Natural killer cell (primary cell): ENCODE data around the gene CDH24. TPM values are rescaled to one million over a fixed set of nuclear protein-coding genes. Genes with fewer than 3 reads are reported as not detected.

Source experiments
- ATAC-seq, 3 donors: fragments of 150-1000 bp in 2 of 3; fragments of 200-7000 bp in 1 of 3; cut with Tn5 transposase; 1 replicate in 1 of 3; 2 replicates in 2 of 3; pipeline ENCODE4 v1.10.0; 2021; ENCODE audit warnings: mild to moderate bottlenecking in 2 of 3, moderate library complexity in 2 of 3
- DNase-seq, 2 donors: peaks; one replicate each; pipeline versions ENCODE4 v3.0.0 to v3.0.0-alpha.2; 2013 to 2021; ENCODE audit warnings: mixed read lengths in 1 of 2
- H3K27ac ChIP-seq: one replicate; pipeline ENCODE4 v1.5.1; 2013; ENCODE audit warnings: mild to moderate bottlenecking, low read length
- H3K27me3 ChIP-seq: one replicate; pipeline ENCODE4 v1.6.1; 2013; ENCODE audit warnings: low read length; ENCODE audit not compliant: control insufficient read depth, insufficient read depth
- H3K36me3 ChIP-seq: one replicate; pipeline ENCODE4 v1.6.1; 2013; ENCODE audit warnings: low read length; ENCODE audit not compliant: control insufficient read depth, insufficient read depth
- H3K4me1 ChIP-seq: one replicate; pipeline ENCODE4 v1.6.1; 2013; ENCODE audit warnings: low read length; ENCODE audit not compliant: control insufficient read depth, insufficient read depth
- H3K4me3 ChIP-seq: one replicate; pipeline ENCODE4 v1.5.1; 2013; ENCODE audit warnings: low read length
- H3K9me3 ChIP-seq: one replicate; pipeline ENCODE4 v1.6.1; 2013; ENCODE audit warnings: low read length; ENCODE audit not compliant: control insufficient read depth, insufficient read depth
- H3K27ac Mint-ChIP-seq, 2 donors: one replicate each; pipeline ENCODE4 v1.8.0; 2022; ENCODE audit warnings: mild to moderate bottlenecking in 2 of 2, mixed read lengths in 2 of 2, moderate library complexity in 1 of 2
- H3K27me3 Mint-ChIP-seq, 2 donors: one replicate each; pipeline ENCODE4 v1.8.0; 2022; ENCODE audit warnings: low read depth in 2 of 2, mixed read lengths in 2 of 2
- H3K36me3 Mint-ChIP-seq: one replicate; pipeline ENCODE4 v1.8.0; 2022; ENCODE audit warnings: mixed read lengths
- H3K4me1 Mint-ChIP-seq, 2 donors: one replicate each; pipeline ENCODE4 v1.8.0; 2022; ENCODE audit warnings: mixed read lengths in 2 of 2
- H3K4me3 Mint-ChIP-seq: one replicate; pipeline ENCODE4 v1.8.0; 2022; ENCODE audit warnings: mild to moderate bottlenecking, moderate library complexity, mixed read lengths
- H3K9me3 Mint-ChIP-seq, 2 donors: one replicate each; pipeline ENCODE4 v1.8.0; 2022; ENCODE audit warnings: mixed read lengths in 2 of 2
- WGBS: methylation state at CpG from one replicate; pipeline ENCODE4 v1.1.7; 2013; ENCODE audit warnings: missing lambda C conversion rate; ENCODE audit not compliant: insufficient coverage; 5-methylcytosine and 5-hydroxymethylcytosine counted together
- intact Hi-C: fragments of 100-400 bp; cut with micrococcal nuclease; formaldehyde crosslinking; loops from one replicate; pipeline ENCODE4 v1.14.2; 2022
- total RNA-seq, 4 donors: library from RNA; stranded (reverse); fragments of 120-200 nt in 1 of 4; gene quantifications; one replicate each; pipeline versions ENCODE4 v1.2.3 to v1.2.4, GENCODE V29; 2013 to 2022
- TF ChIP-seq, protein P1 (sequence below): fragments of 200-600 bp; IDR thresholded peaks from one replicate; pipeline ENCODE4 v1.8.0; 2022; ENCODE audit warnings: antibody characterized with exemption

Gene CDH24
- total RNA-seq, 3 donors from 2014 or later (not counting 1 experiment from before 2014, with no cell fraction given): 1.9 to 4.9 (median 2.8) TPM

GRCh38 chr14:23033251-23033727 lies 24.0 kb downstream of the CDH24 start:
- H3K9me3 Mint-ChIP-seq: no peaks in the 10 kb centered on the region
- DNase-seq: no peak
- TF ChIP-seq, protein P1, sequence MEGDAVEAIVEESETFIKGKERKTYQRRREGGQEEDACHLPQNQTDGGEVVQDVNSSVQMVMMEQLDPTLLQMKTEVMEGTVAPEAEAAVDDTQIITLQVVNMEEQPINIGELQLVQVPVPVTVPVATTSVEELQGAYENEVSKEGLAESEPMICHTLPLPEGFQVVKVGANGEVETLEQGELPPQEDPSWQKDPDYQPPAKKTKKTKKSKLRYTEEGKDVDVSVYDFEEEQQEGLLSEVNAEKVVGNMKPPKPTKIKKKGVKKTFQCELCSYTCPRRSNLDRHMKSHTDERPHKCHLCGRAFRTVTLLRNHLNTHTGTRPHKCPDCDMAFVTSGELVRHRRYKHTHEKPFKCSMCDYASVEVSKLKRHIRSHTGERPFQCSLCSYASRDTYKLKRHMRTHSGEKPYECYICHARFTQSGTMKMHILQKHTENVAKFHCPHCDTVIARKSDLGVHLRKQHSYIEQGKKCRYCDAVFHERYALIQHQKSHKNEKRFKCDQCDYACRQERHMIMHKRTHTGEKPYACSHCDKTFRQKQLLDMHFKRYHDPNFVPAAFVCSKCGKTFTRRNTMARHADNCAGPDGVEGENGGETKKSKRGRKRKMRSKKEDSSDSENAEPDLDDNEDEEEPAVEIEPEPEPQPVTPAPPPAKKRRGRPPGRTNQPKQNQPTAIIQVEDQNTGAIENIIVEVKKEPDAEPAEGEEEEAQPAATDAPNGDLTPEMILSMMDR: no peak
- H3K27ac Mint-ChIP-seq: peak overlapping the region; percentile 98 to 100
- peaks cover 9% of the 10 kb centered on the region for H3K36me3 Mint-ChIP-seq
- peaks cover 37 to 44% of the 10 kb centered on the region in 2 donors for H3K4me1 Mint-ChIP-seq
- Histone ChIP-seq H3K27ac (no peak overlapping the region), H3K4me3 (no peak overlapping the region), H3K27me3 (no peaks in the 10 kb centered on the region), H3K36me3 (peaks cover 22% of the 10 kb centered on the region), H3K9me3 (no peaks in the 10 kb centered on the region), H3K4me1 (peaks cover 18% of the 10 kb centered on the region)
- H3K27me3 Mint-ChIP-seq: no peaks in the 10 kb centered on the region
- ATAC-seq: no peak
- 92% methylated on average over 10 of the region's 10 CpGs for WGBS
- intact Hi-C loops: no loop called here
- peak overlapping the region; percentile 90 for H3K4me3 Mint-ChIP-seq

DNA sequence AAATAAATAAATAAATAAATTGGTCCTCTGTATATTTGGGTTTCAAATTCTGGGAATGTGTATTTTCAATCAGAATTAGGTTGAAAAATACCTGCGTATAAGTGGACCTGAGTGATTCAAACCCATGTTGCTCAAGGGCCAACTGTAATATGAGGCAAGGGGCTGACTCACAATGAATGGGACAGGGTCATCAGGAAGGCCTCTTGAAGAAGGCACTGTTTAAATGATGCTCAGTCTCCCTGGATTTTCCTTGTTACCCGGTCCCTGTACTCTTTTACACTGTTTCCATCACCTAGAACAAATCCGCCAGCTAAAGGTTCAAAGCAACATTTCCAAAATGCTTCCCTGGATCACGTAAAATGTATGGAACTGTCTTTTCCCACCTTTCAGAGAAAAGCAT lies 26.4 kb downstream of the CDH24 start:
- Histone ChIP-seq H3K27me3 (no peaks in the 10 kb centered on the region), H3K27ac (no peak overlapping the region), H3K4me1 (peaks cover 18% of the 10 kb centered on the region), H3K9me3 (no peaks in the 10 kb centered on the region), H3K4me3 (no peak overlapping the region), H3K36me3 (peaks cover 33% of the 10 kb centered on the region)
- H3K4me3 Mint-ChIP-seq: peak overlapping the region; percentile 59
- H3K9me3 Mint-ChIP-seq: no peaks in the 10 kb centered on the region
- H3K36me3 Mint-ChIP-seq: peaks cover 9% of the 10 kb centered on the region
- H3K27me3 Mint-ChIP-seq: no peaks in the 10 kb centered on the region
- WGBS: 98% methylated on average over 4 of the region's 4 CpGs
- ATAC-seq (no peak), DNase-seq (no peak)
- TF ChIP-seq, protein P1: no peak
- H3K4me1 Mint-ChIP-seq: peaks cover 42 to 44% of the 10 kb centered on the region in 2 donors
- intact Hi-C loops: no loop called here
- H3K27ac Mint-ChIP-seq: no peak overlapping the region

GRCh38 chr14:23028799-23029198 lies 28.5 kb downstream of the CDH24 start:
- TF ChIP-seq, protein P1: no peak
- Mint-ChIP-seq H3K4me3 (no peak overlapping the region), H3K36me3 (peaks cover 21% of the 10 kb centered on the region), H3K9me3 (no peaks in the 10 kb centered on the region), H3K27me3 (no peaks in the 10 kb centered on the region), H3K4me1 (peaks cover 30 to 38% of the 10 kb centered on the region in 2 donors), H3K27ac (peak overlapping the region in 1 of 2 donors; percentile 4)
- Histone ChIP-seq H3K27ac (no peak overlapping the region), H3K27me3 (no peaks in the 10 kb centered on the region), H3K36me3 (peaks cover 40% of the 10 kb centered on the region), H3K9me3 (no peaks in the 10 kb centered on the region), H3K4me1 (peaks cover 10% of the 10 kb centered on the region), H3K4me3 (no peak overlapping the region)
- WGBS: 34% methylated on average over 2 of the region's 2 CpGs
- intact Hi-C loops: no loop called here
- ATAC-seq: no peak
- peak in 1 of 2 donors; percentile 66 for DNase-seq
